GM21367 (cell line): ENCODE data around the gene LAMB3.

Source experiments
- ATAC-seq: cut with Tn5 transposase; IDR thresholded peaks from one replicate; pipeline ENCODE4 v1.9.1; 2021; ENCODE audit not compliant: unreplicated experiment

LAMB3 gene

DNA sequence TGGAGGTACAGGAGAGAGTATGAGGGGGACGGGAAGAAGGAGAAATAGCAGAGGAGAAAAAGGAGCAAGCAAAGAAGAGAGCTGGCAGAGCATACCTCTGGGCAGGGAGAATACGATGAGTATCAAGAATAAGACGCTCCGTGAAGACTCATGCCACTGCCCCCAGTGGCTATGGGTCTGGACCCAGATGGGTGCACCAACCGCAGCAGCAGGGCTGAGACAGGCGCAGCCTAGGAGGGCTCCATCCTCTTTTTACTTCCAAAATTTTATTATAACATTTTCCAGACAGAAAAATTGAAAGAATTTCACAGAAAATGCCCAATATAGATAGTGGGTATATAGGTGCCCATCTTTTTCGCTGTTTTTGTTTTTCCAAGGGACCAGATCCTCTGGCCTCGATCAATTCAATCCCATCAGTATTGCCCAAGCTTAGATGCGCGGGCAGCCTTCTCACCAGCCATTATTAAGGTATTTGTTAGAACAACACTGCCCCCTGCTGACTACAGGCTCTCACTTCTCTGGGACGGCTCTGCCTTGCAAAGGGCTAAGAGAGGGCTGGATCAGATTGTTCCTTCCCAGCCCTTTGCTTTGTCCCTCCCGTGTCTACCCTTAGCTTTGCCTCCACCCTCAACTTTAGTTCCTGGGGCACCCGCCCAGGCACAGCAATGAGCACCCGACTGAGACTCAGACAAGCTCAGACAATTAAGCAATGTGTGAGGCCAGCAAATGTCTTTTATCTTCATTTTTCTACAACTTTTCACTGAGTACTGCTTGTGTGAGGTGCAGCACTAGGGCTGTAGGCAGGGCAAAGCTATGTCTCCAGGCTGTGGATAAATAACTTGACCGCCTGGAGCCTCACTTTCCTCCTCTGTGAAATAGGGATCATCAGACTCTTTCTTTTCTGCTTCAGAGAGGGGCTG, 86.2 kb downstream of the LAMB3 start:
- ATAC-seq, result peak; percentile 92
